Transverse colon (tissue), 4 donors: ENCODE measurements around the gene IFITM10. TPM values are rescaled to one million over a fixed set of nuclear protein-coding genes. Genes with fewer than 3 reads are reported as not detected.

ENCODE experiments used
- DNase-seq: peaks from one replicate; pipeline ENCODE4 v3.0.0-alpha.2; 2019
- H3K27ac ChIP-seq, 4 donors: fragments of 200-600 bp; sonication (generic); 2 replicates each; pipeline ENCODE4 v1.5.1; 2016 to 2018; ENCODE audit warnings: inconsistent platforms in 4 of 4
- H3K27me3 ChIP-seq: fragments of 200-600 bp; sonication (generic); 2 replicates; pipeline ENCODE4 v1.5.1; 2017; ENCODE audit warnings: inconsistent platforms
- H3K36me3 ChIP-seq, 4 donors: fragments of 200-600 bp; sonication (generic); 2 replicates each; pipeline ENCODE4 v1.5.1; 2017 to 2019; ENCODE audit warnings: inconsistent platforms in 4 of 4
- H3K4me1 ChIP-seq, 4 donors: fragments of 200-600 bp; sonication (generic); 2 replicates each; pipeline ENCODE4 v1.5.1; 2017 to 2020; ENCODE audit warnings: inconsistent platforms in 4 of 4
- H3K4me3 ChIP-seq, 4 donors: fragments of 200-600 bp; sonication (generic); 1 replicate in 1 of 4; 2 replicates in 3 of 4; pipeline versions ENCODE4 v1.5.1 to v1.6.1; 2017 to 2019; ENCODE audit warnings: inconsistent platforms in 4 of 4
- H3K9me3 ChIP-seq, 2 donors: fragments of 200-600 bp; sonication (generic); 2 replicates each; pipeline ENCODE4 v1.5.1; 2017 to 2019; ENCODE audit warnings: inconsistent platforms in 2 of 2
- EP300 ChIP-seq: sonication (generic); formaldehyde crosslinking; IDR thresholded peaks from one replicate; pipeline ENCODE4 v1.6.1; 2017; ENCODE audit warnings: antibody characterized with exemption, low read depth
- POLR2A ChIP-seq: fragments of 450-650 bp; IDR thresholded peaks from one replicate; pipeline ENCODE4 v1.6.1; 2016; ENCODE audit warnings: antibody characterized with exemption, mild to moderate bottlenecking, moderate library complexity
- POLR2AphosphoS5 ChIP-seq, 3 donors: sonication (generic); formaldehyde crosslinking; IDR thresholded peaks; one replicate each; pipeline ENCODE4 v1.6.1; 2016; ENCODE audit warnings: antibody characterized with exemption in 3 of 3
- WGBS, 2 donors: methylation state at CpG; one replicate each; pipeline ENCODE4 v1.1.5; 2018; ENCODE audit warnings: low coverage in 1 of 2; 5-methylcytosine and 5-hydroxymethylcytosine counted together
- in situ Hi-C, 4 donors: fragments of 200-750 bp; cut with MboI; loops; one replicate each; pipeline versions ENCODE4 v1.15.0 to v1.15.1; 2017; ENCODE audit warnings: low sequenced_read_pairs in 3 of 4, low pct_ligation_motif_present in 1 of 4, low pct_unique_long_range_greater_than_20kb in 1 of 4
- intact Hi-C: fragments of 100-400 bp; cut with DNase I; formaldehyde crosslinking; loops from one replicate; pipeline ENCODE4 v1.15.1; 2023; ENCODE audit warnings: low total_unique reads
- total RNA-seq, 4 donors: library from RNA; depleted of rRNA; stranded (reverse); fragments of >200 nt; gene quantifications; one replicate each; pipeline ENCODE4 v1.1.0, GENCODE V29; 2016
- TF ChIP-seq, protein P1 (sequence below), 5 experiments: fragments of 200-600 bp in 3 of 5; fragments of 450-650 bp in 2 of 5; sonication (generic) in 3 of 5; IDR thresholded peaks; 1 replicate in 2 of 5; 2 replicates in 3 of 5; pipeline ENCODE4 v1.5.1; 2016 to 2017; ENCODE audit warnings: antibody characterized with exemption in 5 of 5, inconsistent platforms in 3 of 5, mild to moderate bottlenecking in 2 of 5, moderate library complexity in 1 of 5

Gene IFITM10
- total RNA-seq, 4 donors from 2014 or later, result 0.68 to 13.5 (median 1.3) TPM

DNA sequence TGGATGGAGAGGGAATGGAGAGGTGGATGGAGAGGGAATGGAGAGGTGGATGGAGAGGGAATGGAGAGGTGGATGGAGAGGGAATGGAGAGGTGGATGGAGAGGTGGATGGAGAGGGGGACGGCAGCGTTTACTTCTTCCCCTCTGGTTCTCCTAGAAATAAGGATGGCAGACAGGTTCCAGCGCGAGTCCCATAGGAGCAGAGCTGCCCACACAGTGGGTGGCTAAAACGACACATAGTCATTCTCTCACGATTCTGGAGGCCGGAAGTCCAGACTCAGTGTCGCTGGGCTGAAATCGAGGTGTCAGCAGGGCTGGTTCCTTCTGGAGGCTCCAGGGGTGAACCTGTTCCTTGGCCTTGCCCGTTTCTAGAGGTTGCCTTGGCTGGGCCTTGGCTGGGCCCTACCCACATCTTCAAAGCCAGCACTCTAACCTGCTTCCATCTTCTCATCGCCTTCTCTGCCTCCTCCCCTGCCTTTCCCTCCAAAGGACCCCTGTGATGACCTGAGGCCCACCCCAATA, 26.0 kb upstream of the IFITM10 start:
- 90% methylated on average over 11 of the region's 11 CpGs; no CpG with 5 or more reads in 1 of the 2 donors for WGBS, 2 donors
- no peaks in the 10 kb centered on the region for H3K9me3 ChIP-seq
- intact Hi-C loops (no loop called here), in situ Hi-C loops (no loop called here)
- no peak overlapping the region for H3K27ac ChIP-seq
- peaks cover 0 to 15% (median 13%) of the 10 kb centered on the region in 4 donors for H3K4me1 ChIP-seq
- no peak for TF ChIP-seq POLR2A
- no peak for TF ChIP-seq POLR2AphosphoS5 (IDR thresholded peaks at IDR 0.05)
- TF ChIP-seq, protein P1, sequence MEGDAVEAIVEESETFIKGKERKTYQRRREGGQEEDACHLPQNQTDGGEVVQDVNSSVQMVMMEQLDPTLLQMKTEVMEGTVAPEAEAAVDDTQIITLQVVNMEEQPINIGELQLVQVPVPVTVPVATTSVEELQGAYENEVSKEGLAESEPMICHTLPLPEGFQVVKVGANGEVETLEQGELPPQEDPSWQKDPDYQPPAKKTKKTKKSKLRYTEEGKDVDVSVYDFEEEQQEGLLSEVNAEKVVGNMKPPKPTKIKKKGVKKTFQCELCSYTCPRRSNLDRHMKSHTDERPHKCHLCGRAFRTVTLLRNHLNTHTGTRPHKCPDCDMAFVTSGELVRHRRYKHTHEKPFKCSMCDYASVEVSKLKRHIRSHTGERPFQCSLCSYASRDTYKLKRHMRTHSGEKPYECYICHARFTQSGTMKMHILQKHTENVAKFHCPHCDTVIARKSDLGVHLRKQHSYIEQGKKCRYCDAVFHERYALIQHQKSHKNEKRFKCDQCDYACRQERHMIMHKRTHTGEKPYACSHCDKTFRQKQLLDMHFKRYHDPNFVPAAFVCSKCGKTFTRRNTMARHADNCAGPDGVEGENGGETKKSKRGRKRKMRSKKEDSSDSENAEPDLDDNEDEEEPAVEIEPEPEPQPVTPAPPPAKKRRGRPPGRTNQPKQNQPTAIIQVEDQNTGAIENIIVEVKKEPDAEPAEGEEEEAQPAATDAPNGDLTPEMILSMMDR (IDR thresholded peaks at IDR 0.05), result no peak
- TF ChIP-seq EP300, result no peak
- H3K27me3 ChIP-seq, result peaks cover 8% of the 10 kb centered on the region
- no peaks in the 10 kb centered on the region for H3K36me3 ChIP-seq
- H3K4me3 ChIP-seq, result no peak overlapping the region
- no peak for DNase-seq

DNA sequence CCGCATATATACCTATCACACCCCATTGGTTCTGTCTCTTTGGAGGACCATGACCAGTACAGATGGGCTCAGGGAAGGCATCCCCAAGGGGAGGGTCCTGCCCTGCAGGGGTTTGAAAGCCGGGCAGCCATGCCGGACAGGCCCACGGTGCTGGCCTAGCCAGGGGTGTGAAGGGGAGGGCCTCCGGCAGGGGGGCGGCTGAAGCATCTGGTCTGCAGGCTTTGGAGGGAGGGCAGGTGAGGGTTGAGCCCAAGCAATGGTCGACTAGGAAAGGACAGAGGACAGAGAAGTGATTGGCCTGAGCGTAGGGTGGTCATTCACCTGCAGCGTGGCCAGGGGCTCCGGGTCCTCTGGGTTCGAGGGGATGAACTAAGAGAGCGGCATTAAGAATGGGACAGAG, 24.5 kb upstream of the IFITM10 start:
- WGBS, 2 donors, result 90 to 100% methylated on average over 1 to 12 of the region's 12 CpGs
- in situ Hi-C loops (no loop called here), intact Hi-C loops (no loop called here)
- Histone ChIP-seq H3K4me3 (no peak overlapping the region), H3K36me3 (no peaks in the 10 kb centered on the region), H3K9me3 (no peaks in the 10 kb centered on the region), H3K27me3 (peaks cover 8% of the 10 kb centered on the region), H3K4me1 (peaks cover 0 to 15% (median 13%) of the 10 kb centered on the region in 4 donors), H3K27ac (no peak overlapping the region)
- DNase-seq, result no peak
- TF ChIP-seq EP300 (no peak), POLR2A (no peak), POLR2AphosphoS5 (IDR thresholded peaks at IDR 0.05) (no peak)
- TF ChIP-seq, protein P1 (IDR thresholded peaks at IDR 0.05), result no peak

DNA sequence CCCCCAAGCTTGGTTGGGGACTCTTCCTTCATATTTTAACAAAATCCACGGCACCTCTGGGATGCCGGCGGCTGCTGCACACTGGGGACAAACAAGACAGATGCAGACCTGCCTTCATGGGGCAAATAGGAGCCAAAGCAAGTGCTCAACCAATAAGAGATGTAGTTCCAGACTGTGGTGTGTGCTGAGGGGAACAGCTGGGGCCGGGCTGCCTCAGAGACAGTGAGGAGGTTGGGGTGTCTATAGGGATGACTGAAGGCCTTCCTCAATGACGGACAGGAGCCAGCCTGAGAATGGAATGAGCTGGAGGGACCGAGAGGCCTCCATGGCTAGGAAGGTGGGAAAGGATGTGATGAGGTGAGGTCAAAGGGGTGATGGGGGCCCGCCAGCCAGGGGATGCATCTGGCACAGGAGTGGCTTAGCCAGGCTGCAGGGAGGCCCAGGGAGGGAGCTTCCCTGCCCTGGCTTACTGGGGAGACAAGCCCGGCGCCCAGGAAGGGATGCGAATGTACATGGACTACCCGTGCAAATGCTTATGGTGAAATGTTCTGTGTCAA, 23.7 kb upstream of the IFITM10 start:
- H3K4me3 ChIP-seq, result no peak overlapping the region
- intact Hi-C loops (no loop called here), in situ Hi-C loops (no loop called here)
- no peak overlapping the region for H3K27ac ChIP-seq
- H3K4me1 ChIP-seq, result peaks cover 0 to 21% (median 14%) of the 10 kb centered on the region in 4 donors
- H3K9me3 ChIP-seq, result no peaks in the 10 kb centered on the region
- DNase-seq, result no peak
- H3K27me3 ChIP-seq, result peaks cover under 1% of the 10 kb centered on the region
- H3K36me3 ChIP-seq, result no peaks in the 10 kb centered on the region
- WGBS, 2 donors, result 89 to 90% methylated on average over 5 to 11 of the region's 11 CpGs
- no peak for TF ChIP-seq POLR2AphosphoS5 (IDR thresholded peaks at IDR 0.05)
- no peak for TF ChIP-seq EP300
- TF ChIP-seq, protein P1 (IDR thresholded peaks at IDR 0.05), result no peak
- TF ChIP-seq POLR2A, result no peak

DNA sequence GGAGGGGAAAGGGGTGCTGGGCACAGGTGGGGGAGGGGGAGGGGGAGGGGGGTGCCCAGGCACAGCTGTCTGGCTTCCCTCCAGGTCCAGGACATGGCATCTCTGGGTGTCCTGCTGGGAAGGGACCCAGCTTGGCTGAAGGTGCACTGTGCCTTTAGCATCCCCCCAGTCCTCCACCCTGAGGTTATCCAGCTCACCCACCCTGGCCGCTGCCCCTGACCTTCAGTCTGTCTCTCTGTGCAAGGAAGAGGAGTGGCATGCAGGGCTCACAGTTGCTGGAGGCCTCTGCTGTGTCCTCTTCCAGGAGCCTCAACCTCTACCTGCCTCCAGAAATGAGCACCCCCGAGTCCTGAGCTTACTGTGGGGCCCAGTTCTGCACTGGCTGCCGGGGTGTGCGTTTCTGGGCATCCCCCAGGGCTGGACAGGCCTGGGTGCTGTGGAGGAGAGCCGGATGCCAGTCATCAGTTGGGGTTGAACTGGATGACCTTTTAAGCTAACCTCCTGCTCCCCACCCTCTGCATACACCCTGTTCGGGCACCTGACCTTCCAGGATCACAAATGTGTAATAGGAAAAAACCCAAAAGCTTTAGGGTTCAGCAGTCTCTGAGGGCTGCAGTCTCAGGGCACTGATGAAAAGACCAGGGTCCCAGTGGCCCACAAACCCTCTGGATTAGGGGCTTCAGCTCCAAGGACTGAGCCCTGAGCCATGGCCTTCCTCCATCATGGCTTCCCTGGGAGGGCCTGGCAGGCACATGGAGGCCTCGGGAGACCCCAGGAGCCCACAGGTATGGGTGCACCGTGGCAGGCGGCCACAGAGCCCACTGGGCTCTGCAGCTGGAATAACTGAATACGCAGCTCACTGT, 23.0 kb upstream of the IFITM10 start:
- intact Hi-C loops, result no loop called here
- TF ChIP-seq POLR2A (no peak), EP300 (no peak), POLR2AphosphoS5 (IDR thresholded peaks at IDR 0.05) (no peak)
- TF ChIP-seq, protein P1 (IDR thresholded peaks at IDR 0.05), result no peak
- 75% methylated on average over 7 of the region's 10 CpGs; no CpG with 5 or more reads in 1 of the 2 donors for WGBS, 2 donors
- Histone ChIP-seq H3K4me3 (no peak overlapping the region), H3K36me3 (no peaks in the 10 kb centered on the region), H3K4me1 (peaks cover 0 to 24% (median 14%) of the 10 kb centered on the region in 4 donors), H3K27ac (no peak overlapping the region), H3K9me3 (no peaks in the 10 kb centered on the region), H3K27me3 (no peaks in the 10 kb centered on the region)
- in situ Hi-C loops, result no loop called here
- DNase-seq, result peak; percentile 9
